K562 (cell line): ENCODE results near the gene POLR2A. TPM values are rescaled to one million over a fixed set of nuclear protein-coding genes. Genes with fewer than 3 reads are reported as not detected.

ENCODE experiments used
- ATAC-seq: fragments of 200-7000 bp; cut with Tn5 transposase; 3 replicates; pipeline ENCODE4 v1.9.1; 2020; ENCODE audit warnings: moderate library complexity
- BruUV-seq: library from RNA; stranded (reverse); fragments of 400-500 nt; replicated peaks from 2 replicates; lab custom pipeline; 2021; lab: Mats Ljungman, UMichigan
- CTCF ChIA-PET: fragments of 300-600 bp; formaldehyde crosslinking; extraction: SDS; loops from one replicate; lab custom pipeline; 2021; ENCODE audit warnings: low intra/inter-chr PET ratio; lab: Yijun Ruan, JAX
- POLR2A ChIA-PET: fragments of 300-600, 350-650 bp; sonication (Branson Sonifier 250); formaldehyde crosslinking; extraction: SDS; loops from one replicate; lab custom pipeline; 2021; ENCODE audit warnings: antibody characterized with exemption, inconsistent platforms; lab: Yijun Ruan, JAX
- DNase-seq, 4 experiments: peaks; one replicate each; pipeline versions ENCODE4 v3.0.0 to v3.0.0-alpha.2; 2011 to 2018; ENCODE audit warnings: low spot score in 3 of 4, mixed read lengths in 3 of 4; ENCODE audit errors: extremely low read depth in 1 of 4
- FAIRE-seq: peaks from 2 replicates; lab custom pipeline; 2011; peaks lifted over from hg19 to GRCh38; lab: Jason Lieb, UNC
- H2AFZ ChIP-seq: 2 replicates; pipeline ENCODE4 v1.6.0; 2011; ENCODE audit warnings: low read depth, low read length, control low read depth, inconsistent platforms
- H3K27ac ChIP-seq: fragments of 200-600 bp; 3 replicates; pipeline ENCODE4 v1.8.0; 2011; ENCODE audit warnings: low read depth, mild to moderate bottlenecking, control low read depth, inconsistent platforms, low read length, moderate library complexity, mixed read lengths; ENCODE audit errors: extremely low read depth
- H3K27me3 ChIP-seq, 2 experiments: fragments of 300-600 bp in 1 of 2; 2 replicates in 1 of 2; 3 replicates in 1 of 2; pipeline versions ENCODE4 v1.6.0 to v1.8.0; 2011; ENCODE audit warnings: inconsistent platforms in 2 of 2, low read length in 2 of 2, mild to moderate bottlenecking in 1 of 2, mixed read lengths in 1 of 2, moderate library complexity in 1 of 2; ENCODE audit not compliant: control insufficient read depth in 2 of 2, insufficient read depth in 2 of 2
- H3K36me3 ChIP-seq: fragments of 300-600 bp; 3 replicates; pipeline ENCODE4 v1.8.0; 2011; ENCODE audit warnings: mild to moderate bottlenecking, low read length, inconsistent platforms; ENCODE audit not compliant: control insufficient read depth, insufficient read depth
- H3K4me1 ChIP-seq, 2 experiments: fragments of 200-600 bp in 1 of 2; replicated peaks in 1 of 2; 2 replicates in 1 of 2; 3 replicates in 1 of 2; pipeline versions ENCODE4 v1.5.1 to v1.8.0; 2011; ENCODE audit warnings: inconsistent platforms in 2 of 2, low read length in 2 of 2, mild to moderate bottlenecking in 1 of 2, mixed read lengths in 1 of 2, moderate library complexity in 1 of 2; ENCODE audit not compliant: control insufficient read depth in 2 of 2, insufficient read depth in 2 of 2
- H3K4me2 ChIP-seq: 2 replicates; pipeline ENCODE4 v1.6.1; 2011; ENCODE audit warnings: low read length, control low read depth, inconsistent platforms, mixed read lengths; ENCODE audit not compliant: insufficient read depth
- H3K4me3 ChIP-seq: fragments of 200-600 bp; sonication (generic), shearing (Covaris generic); 2 replicates; pipeline ENCODE4 v1.5.1; 2016; ENCODE audit warnings: control low read depth, inconsistent platforms
- H3K79me2 ChIP-seq: fragments of 200-600 bp; 3 replicates; pipeline ENCODE4 v1.8.0; 2011; ENCODE audit warnings: low read length, inconsistent platforms; ENCODE audit not compliant: control insufficient read depth, insufficient read depth
- H3K9ac ChIP-seq, 2 experiments: 2 replicates each; pipeline versions ENCODE4 v1.6.0 to v1.6.1; 2011; ENCODE audit warnings: low read depth in 2 of 2, low read length in 2 of 2, control low read depth in 1 of 2, inconsistent platforms in 1 of 2, mild to moderate bottlenecking in 1 of 2, mixed read lengths in 1 of 2; ENCODE audit not compliant: insufficient read depth in 1 of 2
- H3K9me1 ChIP-seq: one replicate; pipeline ENCODE4 v1.6.0; 2011; ENCODE audit warnings: inconsistent platforms, mild to moderate bottlenecking, low read length, moderate library complexity; ENCODE audit not compliant: control insufficient read depth, insufficient read depth
- H3K9me3 ChIP-seq: replicated peaks from 2 replicates; pipeline ENCODE4 v1.5.1; 2011; ENCODE audit warnings: low read depth, low read length, inconsistent platforms; ENCODE audit not compliant: control insufficient read depth, insufficient read depth
- H4K20me1 ChIP-seq: replicated peaks from 2 replicates; pipeline ENCODE4 v1.6.1; 2011; ENCODE audit warnings: low read length, inconsistent platforms, mixed read lengths; ENCODE audit not compliant: control insufficient read depth, insufficient read depth
- ARNT ChIP-seq, 2 experiments: fragments of 450-650 bp; IDR thresholded peaks; 2 replicates each; pipeline ENCODE4 v1.6.1; 2016; ENCODE audit warnings: mild to moderate bottlenecking in 1 of 2
- WGBS: fragments of 100-300 bp; shearing (Covaris generic); methylation state at CpG from one replicate; pipeline ENCODE4 v1.1.6; 2016; ENCODE audit warnings: low coverage, mixed read lengths; ENCODE audit not compliant: insufficient coverage; ENCODE audit errors: missing lambda C conversion rate; 5-methylcytosine and 5-hydroxymethylcytosine counted together
- in situ Hi-C: fragments of 300-500 bp; cut with MboI; formaldehyde crosslinking; loops from 4 replicates; pipeline ENCODE4 v1.15.0; 2018; ENCODE audit warnings: inconsistent platforms, mixed read lengths
- intact Hi-C: fragments of 100-400 bp; cut with micrococcal nuclease; formaldehyde crosslinking; loops from 2 replicates; pipeline ENCODE4 v1.14.2; 2022
- polyA plus RNA-seq, 8 experiments: library from polyadenylated mRNA; depleted of rRNA in 4 of 8; stranded (reverse) in 5 of 8; unstranded in 3 of 8; fragments of >200 nt; fragmentation: Nextera tagmentation in 2 of 8; fragmentation: Illumina TruSeq in 1 of 8; extraction: Ambion mirVana in 2 of 8; extraction: Trizol in 1 of 8; gene quantifications; 2 replicates each; pipeline versions ENCODE4 v1.2.1 to v1.2.3, GENCODE V29; 2011 to 2014; ENCODE audit warnings: inconsistent platforms in 1 of 8, missing spikeins in 1 of 8
- total RNA-seq, 7 experiments: library from RNA; depleted of rRNA in 6 of 7; stranded (reverse); fragments of >200 nt in 6 of 7; fragmentation: Illumina TruSeq in 2 of 7; extraction: Trizol in 2 of 7; gene quantifications; 2 replicates each; pipeline versions ENCODE4 v1.2.1 to v1.2.3, GENCODE V29; 2011 to 2021; ENCODE audit warnings: low replicate concordance in 1 of 7
- TF ChIP-seq, protein P1 (sequence below): fragments of 250-450 bp; sonication (Bioruptor Pico); IDR thresholded peaks from 2 replicates; pipeline ENCODE4 v1.8.0; 2021; ENCODE audit warnings: moderate library complexity, mild to moderate bottlenecking, inconsistent platforms

POLR2A gene
- total and polyA plus RNA-seq, 9 of the 15 experiments (the other 6 are each of a cell fraction or from before 2014, with no cell fraction given): 1.3 to 109 (median 12.4) TPM

DNA sequence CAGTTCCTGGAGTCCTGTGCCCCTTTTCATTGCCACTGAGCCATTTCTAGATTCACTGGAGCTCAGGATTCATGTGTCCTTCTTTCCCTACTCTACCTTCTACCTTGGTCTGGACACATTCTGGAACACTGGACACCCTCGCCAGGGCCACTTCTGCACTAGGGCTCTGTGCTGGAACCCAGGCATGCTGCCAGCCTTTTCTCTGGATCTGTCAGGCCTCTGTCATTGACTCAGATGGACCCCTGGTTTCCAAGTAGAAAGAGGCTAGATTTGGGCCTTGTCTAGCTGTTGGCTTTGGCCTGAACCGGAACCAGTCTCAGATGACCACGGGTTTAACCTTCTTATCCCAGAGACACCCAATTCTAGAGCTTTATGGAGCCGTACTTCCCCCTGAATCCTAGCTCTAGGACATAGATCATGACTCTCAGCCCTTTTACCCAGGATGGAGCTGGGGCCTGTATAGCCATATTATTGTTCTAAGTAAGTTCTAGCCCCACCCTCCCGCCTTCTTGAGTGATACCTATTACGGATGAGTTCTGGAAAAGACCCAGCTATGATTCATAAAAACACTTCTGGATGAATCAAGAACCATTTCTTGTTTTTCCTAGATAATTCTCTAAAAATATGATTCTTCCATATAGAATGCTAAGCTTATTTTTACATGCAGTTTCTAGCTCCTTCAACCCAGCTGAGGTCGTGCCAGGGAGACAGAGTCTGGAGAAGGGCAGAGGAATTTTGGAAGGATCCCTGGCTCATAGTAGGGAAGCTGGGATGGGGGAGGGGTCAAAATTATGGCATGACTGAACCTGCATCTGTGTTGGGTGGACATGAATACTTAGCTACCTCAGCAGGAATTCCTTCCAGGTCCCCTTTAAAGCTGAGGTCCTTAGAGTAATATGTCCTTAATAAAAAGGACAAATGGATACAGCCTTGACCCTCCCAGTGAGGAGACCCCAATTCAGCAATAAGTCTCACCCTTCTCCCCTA lies 40.4 kb upstream of the POLR2A start:
- Histone ChIP-seq H3K27me3 (no peaks in the 10 kb centered on the region), H3K79me2 (no peaks in the 10 kb centered on the region), H3K4me2 (no peak overlapping the region), H3K4me3 (no peak overlapping the region), H3K9me3 (no peaks in the 10 kb centered on the region), H4K20me1 (no peaks in the 10 kb centered on the region), H3K4me1 (peaks cover 15 to 56% of the 10 kb centered on the region in 2 experiments; a peak in 4 of 5 replicates), H3K36me3 (no peaks in the 10 kb centered on the region), H3K9me1 (peaks cover 3% of the 10 kb centered on the region), H3K9ac (no peak overlapping the region; a peak in 1 of 4 replicates), H3K27ac (no peak overlapping the region), H2AFZ (no peak overlapping the region)
- DNase-seq: no peak
- 75% methylated on average over 6 of the region's 7 CpGs for WGBS
- in situ Hi-C loops (no loop called here), intact Hi-C loops (no loop called here)
- FAIRE-seq: no peak
- ChIA-PET POLR2A (interaction anchor here (0.6 to 1.7 kb wide), 7 partner anchors 8 to 53 kb away, joined by 3 to 7 read pairs (median 3); partner anchors contain the start of genes POLR2A and TMEM102), CTCF (interaction anchor here (0.6 kb wide), 1 partner anchor 224 kb away, joined by 3 read pairs; no protein-coding TSS in a partner anchor)
- 0 out of 4 replicates have a peak, but pooled peaks of 1 of the 2 experiments have one; percentile 60 for TF ChIP-seq ARNT (IDR thresholded peaks at IDR 0.05)
- TF ChIP-seq, protein P1, sequence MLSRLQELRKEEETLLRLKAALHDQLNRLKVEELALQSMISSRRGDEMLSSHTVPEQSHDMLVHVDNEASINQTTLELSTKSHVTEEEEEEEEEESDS (CRISPR knock-in tag): no peak
- no peak for ATAC-seq
- no TSS peak for BruUV-seq
